HG03565 (cell line): Measurements from ENCODE around the gene SPTB.

Experiments
- ATAC-seq: cut with Tn5 transposase; IDR thresholded peaks from one replicate; pipeline ENCODE4 v1.9.1; 2021; ENCODE audit warnings: mild to moderate bottlenecking, moderate library complexity; ENCODE audit not compliant: unreplicated experiment

The SPTB gene

GRCh38 chr14:64698903-64699302 lies 180.8 kb downstream of the SPTB start:
- ATAC-seq, result no peak

DNA sequence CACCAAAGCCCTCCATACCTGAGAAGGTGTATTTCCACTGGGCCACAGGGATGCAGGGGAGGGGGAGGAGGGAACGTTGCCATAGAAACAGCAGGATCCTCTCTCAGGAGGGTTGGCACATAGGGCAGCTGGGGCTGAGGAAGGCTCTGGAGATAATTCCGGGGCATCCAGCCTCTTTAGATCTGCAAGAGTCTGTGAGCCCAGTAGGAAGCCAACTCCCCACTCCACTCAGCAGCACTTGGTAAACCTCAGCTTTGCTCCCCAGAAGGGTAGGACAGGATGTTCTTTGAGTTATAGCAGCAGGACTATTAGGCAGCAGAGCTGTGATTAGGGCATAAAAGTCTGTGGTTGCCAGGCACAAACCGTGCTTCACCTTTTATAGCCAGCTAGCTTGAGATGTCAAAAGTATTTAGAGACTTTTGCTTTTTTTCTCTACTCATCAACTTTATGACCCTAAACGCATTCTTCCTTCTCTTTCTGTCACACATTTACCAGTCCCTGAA lies 183.3 kb downstream of the SPTB start:
- no peak for ATAC-seq
